ENCODE data around the gene CCNQ.

DNA sequence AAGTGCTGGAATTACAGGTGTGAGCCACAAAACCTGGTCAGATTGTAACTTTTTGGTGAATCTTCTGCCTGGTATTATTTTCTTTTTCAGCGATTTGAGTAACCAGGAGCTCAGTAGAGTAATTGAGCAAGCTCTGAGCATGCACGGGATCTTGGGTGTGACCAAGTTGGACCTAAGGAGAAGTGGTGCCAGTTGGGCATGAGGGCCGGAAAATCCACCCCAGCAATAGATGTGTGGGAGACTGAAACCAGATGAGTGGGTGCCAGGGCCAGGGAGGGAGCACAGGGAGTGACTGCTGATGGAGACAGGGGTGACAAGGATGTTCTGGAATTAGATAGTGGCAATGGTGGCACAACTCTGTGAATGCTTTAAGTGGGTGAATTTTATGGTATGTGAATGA, 3.7 kb upstream of the CCNQ start:
- no peak for TF ChIP-seq GATA2 (IDR thresholded peaks at IDR 0.05; ENCODE audit: low read depth, low read length)
- TF ChIP-seq GATA3 (IDR thresholded peaks at IDR 0.05; ENCODE audit: low read depth, low read length): no peak
